Dermis microvascular lymphatic vessel endothelial cell (primary cell): Measurements from ENCODE around the gene ACADL. TPM values are rescaled to one million over a fixed set of nuclear protein-coding genes. Genes with fewer than 3 reads are reported as not detected.

Experiments
- DNase-seq, 2 donors: peaks; one replicate each; pipeline versions ENCODE4 v3.0.0 to v3.0.0-alpha.2; 2010; ENCODE audit warnings: low read depth in 2 of 2
- total RNA-seq: library from RNA; depleted of rRNA; stranded (reverse); fragments of >200 nt; gene quantifications from 2 replicates; pipeline ENCODE4 v1.2.1, GENCODE V29; 2014

Gene ACADL
- total RNA-seq, 1 donor from 2014 or later: not detected

DNA sequence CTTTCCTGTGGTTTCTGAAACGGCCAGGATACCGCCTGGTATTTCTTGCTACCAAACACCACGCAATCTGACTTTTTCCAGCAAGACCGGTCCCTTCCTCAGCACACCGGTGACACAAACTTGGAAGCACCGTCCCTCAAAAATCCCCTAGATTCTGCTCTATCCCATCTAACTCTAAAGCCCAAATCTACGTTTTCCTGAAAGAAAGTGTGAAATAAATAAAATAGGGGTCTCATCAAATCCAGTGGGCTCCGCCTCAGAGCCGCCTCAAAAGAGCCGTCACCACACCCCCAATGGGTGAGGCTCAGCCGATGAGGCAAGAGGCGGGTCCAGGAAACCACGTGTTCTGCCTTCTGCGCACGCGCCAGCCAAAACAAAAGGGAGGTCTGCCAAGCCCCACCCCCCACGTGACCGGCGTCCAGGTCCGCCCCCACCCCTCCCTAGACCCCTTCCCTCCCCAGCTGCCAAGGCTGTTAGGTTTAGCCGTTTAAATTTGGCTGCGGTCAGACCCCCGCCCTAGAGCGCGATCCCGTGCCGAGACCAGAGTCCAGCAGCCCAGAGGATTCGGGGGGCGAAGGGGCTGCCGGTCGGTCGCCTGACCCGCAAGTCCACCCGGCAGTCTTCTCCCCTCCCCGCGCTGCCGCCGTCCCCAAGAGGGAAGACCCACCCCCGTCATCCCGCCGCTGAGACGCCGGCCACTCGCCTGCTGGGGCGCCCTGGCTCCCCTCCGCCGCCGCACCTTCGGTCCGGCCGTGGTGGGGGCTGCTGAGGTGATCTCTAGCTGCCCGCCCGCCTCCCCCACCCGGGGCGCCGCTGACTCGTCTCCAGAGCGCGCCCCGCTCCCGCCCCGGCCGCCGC is 54.6 kb downstream of the ACADL start:
- peak; percentile 94 to 98 for DNase-seq

DNA sequence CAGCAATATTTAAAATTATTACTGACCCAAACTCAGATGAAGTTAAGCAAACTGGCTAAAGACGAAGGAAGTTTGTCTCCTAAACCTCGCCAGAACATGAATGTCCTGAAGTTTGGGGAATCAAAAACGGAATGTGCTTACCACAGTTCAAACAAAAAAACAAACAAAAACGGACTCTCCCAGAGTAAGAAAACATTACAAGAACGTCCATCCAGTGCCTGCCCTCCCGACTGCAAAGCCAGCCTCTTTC is 55.1 kb downstream of the ACADL start:
- no peak for DNase-seq

DNA sequence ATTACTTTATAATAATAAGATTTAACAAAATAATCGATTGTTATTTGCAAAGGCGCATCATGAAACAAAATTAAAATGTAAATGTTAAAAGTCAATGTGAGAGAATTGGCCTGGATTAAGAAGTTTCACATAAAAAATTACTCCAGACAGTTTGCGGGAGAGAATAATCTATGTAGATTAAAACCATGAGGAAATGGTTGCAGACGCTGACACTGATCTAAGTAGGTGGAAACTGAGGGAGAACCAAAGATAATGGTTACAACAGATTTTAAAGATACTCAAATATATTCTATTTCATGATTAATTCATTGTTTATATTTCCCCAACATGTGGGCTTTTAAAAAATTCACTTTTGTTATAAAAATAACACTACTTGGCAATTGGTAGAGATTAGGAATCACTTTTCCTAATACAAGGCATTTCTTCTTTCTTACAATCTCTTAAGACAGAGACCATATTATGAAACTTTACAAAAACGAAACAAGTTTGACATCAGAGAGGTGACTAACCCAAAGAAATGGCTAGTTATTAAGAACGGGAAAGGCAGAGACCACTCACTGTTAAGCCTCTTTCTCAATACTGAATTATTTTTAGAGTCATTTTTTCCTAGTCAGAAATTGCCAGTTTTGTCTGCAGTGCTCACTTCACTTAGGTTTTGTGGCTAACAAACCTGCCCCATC is 55.6 kb downstream of the ACADL start:
- DNase-seq: peak; percentile 30 to 53

DNA sequence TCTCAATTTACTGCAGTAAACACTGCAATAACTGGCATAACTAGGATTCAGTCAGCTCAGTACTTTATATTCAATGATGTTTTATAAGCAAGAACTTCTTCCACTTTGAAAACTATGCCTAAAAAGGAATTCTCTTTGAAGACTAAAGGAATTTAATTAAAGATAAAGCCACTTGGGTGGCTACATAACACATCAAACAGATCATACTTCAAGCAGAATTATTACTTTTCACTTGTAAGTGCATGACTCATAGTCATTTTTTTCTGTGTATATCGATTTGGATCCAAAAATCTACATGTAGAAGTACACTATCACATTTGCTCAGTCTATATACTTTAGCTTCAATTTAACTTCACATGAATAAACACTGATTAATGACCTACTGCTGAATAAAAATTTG is 58.0 kb downstream of the ACADL start:
- no peak for DNase-seq

GRCh38 chr2:210162466-210163124 is 62.7 kb downstream of the ACADL start:
- no peak for DNase-seq

DNA sequence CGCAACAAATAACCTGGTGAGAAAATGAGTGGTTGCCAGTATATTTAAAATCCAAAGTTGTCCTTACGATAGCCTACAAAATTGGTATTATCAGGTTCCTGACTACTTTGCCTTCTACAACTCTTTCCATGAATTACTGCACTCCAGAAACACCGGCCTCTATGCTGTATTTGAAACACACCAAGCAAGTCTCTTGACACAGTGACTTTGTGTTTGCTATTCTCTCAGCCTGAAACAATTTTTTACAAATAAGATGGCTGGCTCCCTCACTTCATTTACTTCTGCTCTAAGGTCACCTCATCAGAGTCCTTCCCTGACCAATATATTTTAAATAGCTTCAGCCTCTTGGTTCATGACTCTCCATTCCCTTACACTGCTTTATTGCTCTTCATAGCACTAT is 66.2 kb downstream of the ACADL start:
- DNase-seq: no peak

GRCh38 chr2:210158236-210158635 is 67.0 kb downstream of the ACADL start:
- DNase-seq: no peak

- no peak for DNase-seq
These were observed 67.7 kb downstream of the ACADL start for GRCh38 chr2:210157526-210157925.

GRCh38 chr2:210147614-210148013 is 77.6 kb downstream of the ACADL start:
- DNase-seq: peak in 1 of 2 donors; percentile 7

Other genes starting within 250 kb of the ACADL start
- gene RPE, start 222.8 kb downstream of the ACADL start, total RNA-seq: 73.6 and 73.8 TPM in 2 replicates
- gene KANSL1L, start 54.0 kb downstream of the ACADL start, total RNA-seq: 12.2 and 19.5 TPM in 2 replicates
- gene MYL1, start 89.7 kb upstream of the ACADL start, total RNA-seq: not detected in 2 replicates